GM12872 (cell line): ENCODE measurements around the gene DNAH3.

Source experiments
- CTCF ChIP-seq: IDR thresholded peaks from 3 replicates; pipeline ENCODE4 v1.5.1; 2011; ENCODE audit warnings: low read depth, mild to moderate bottlenecking, low read length, moderate library complexity; ENCODE audit not compliant: insufficient read depth

Gene DNAH3

GRCh38 chr16:21078563-21078962 is 72.1 kb downstream of the DNAH3 start:
- no peak for TF ChIP-seq CTCF

GRCh38 chr16:21076186-21076883 is 74.3 kb downstream of the DNAH3 start:
- no peak for TF ChIP-seq CTCF

- TF ChIP-seq CTCF = no peak
These were observed 75.4 kb downstream of the DNAH3 start for GRCh38 chr16:21075252-21075651.

GRCh38 chr16:21072976-21073375 is 77.7 kb downstream of the DNAH3 start:
- no peak for TF ChIP-seq CTCF

- TF ChIP-seq CTCF = no peak
These were observed 78.9 kb downstream of the DNAH3 start for GRCh38 chr16:21071741-21072140.

DNA sequence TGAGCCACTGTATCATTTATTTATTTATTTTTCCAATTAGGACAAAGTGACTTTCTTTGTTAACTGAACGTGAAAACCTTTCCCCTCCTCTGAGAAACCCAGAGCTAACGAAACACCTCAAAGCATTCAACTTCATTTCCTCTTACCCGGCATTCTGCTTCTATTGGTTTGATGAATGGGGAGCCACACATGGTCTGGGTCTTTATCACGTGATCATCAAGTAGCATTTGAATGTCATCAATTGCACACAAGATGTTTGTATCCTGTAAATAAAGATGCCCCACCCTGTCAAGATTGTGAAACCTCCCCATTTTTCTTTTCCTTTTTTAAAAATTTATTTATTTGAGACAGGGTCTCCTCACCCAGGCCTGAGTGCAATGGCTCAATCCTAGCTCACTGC is 80.1 kb downstream of the DNAH3 start:
- no peak for TF ChIP-seq CTCF

- no peak for TF ChIP-seq CTCF
These were observed 80.7 kb downstream of the DNAH3 start for GRCh38 chr16:21069986-21070385.

GRCh38 chr16:21064203-21064602 is 86.4 kb downstream of the DNAH3 start:
- no peak for TF ChIP-seq CTCF
